Umbilical cord (tissue), 2 donors: ENCODE measurements around the gene ACIN1. TPM values are rescaled to one million over a fixed set of nuclear protein-coding genes. Genes with fewer than 3 reads are reported as not detected.
A peak's percentile ranks its signal among the peaks of the same experiment; 100 is the strongest.

Experiments
- DNase-seq: peaks from one replicate; pipeline ENCODE4 v3.0.0-alpha.2; 2015; ENCODE audit warnings: low spot score
- total RNA-seq: library from RNA; depleted of rRNA; stranded (reverse); fragments of >200 nt; gene quantifications from one replicate; pipeline ENCODE4 v1.2.3, GENCODE V29; 2014; ENCODE audit warnings: low replicate concordance; ENCODE audit not compliant: insufficient read depth

The ACIN1 gene
- total RNA-seq, 1 donor from 2014 or later: 52.5 TPM

GRCh38 chr14:23079716-23080115, 15.2 kb downstream of the ACIN1 start:
- no peak for DNase-seq

- DNase-seq: peak; percentile 83
Measured at GRCh38 chr14:23078692-23079116, 16.2 kb downstream of the ACIN1 start.

GRCh38 chr14:23077962-23078361, 17.0 kb downstream of the ACIN1 start:
- no peak for DNase-seq

GRCh38 chr14:23076785-23077408, 18.0 kb downstream of the ACIN1 start:
- no peak for DNase-seq

GRCh38 chr14:23074906-23075305, 20.0 kb downstream of the ACIN1 start:
- DNase-seq: no peak

- DNase-seq: no peak
Measured at GRCh38 chr14:23071921-23072539, 22.9 kb downstream of the ACIN1 start.

GRCh38 chr14:23071244-23071920, 23.6 kb downstream of the ACIN1 start:
- peak; percentile 97 for DNase-seq

- DNase-seq: no peak
Measured at GRCh38 chr14:23070262-23071129, 24.4 kb downstream of the ACIN1 start.

GRCh38 chr14:23069413-23069806, 25.5 kb downstream of the ACIN1 start:
- no peak for DNase-seq

- peak; percentile 95 for DNase-seq
Measured at GRCh38 chr14:23068789-23069412, 26.0 kb downstream of the ACIN1 start.

GRCh38 chr14:23067847-23068788, 26.8 kb downstream of the ACIN1 start:
- no peak for DNase-seq

- DNase-seq: no peak
Measured at GRCh38 chr14:23066855-23067744, 27.8 kb downstream of the ACIN1 start.

- no peak for DNase-seq
Measured at GRCh38 chr14:23066368-23066767, 28.6 kb downstream of the ACIN1 start.

GRCh38 chr14:23063601-23064000, 31.3 kb downstream of the ACIN1 start:
- peak; percentile 53 for DNase-seq

- DNase-seq: peak; percentile 92
Measured at GRCh38 chr14:23062002-23062401, 32.9 kb downstream of the ACIN1 start.

GRCh38 chr14:23060536-23061260, 34.2 kb downstream of the ACIN1 start:
- DNase-seq: no peak

- no peak for DNase-seq
Measured at GRCh38 chr14:23058654-23059504, 36.1 kb downstream of the ACIN1 start.
